Coronary artery (tissue), 2 donors: ENCODE results near the gene SGCA.

Experiments used
- DNase-seq: peaks from one replicate; pipeline ENCODE4 v3.0.0-alpha.2; 2017; ENCODE audit warnings: low spot score
- H3K27ac ChIP-seq, 2 donors: fragments of 200-600 bp; sonication (generic); one replicate each; pipeline ENCODE4 v1.5.1; 2016 to 2019
- H3K4me3 ChIP-seq: fragments of 200-600 bp; sonication (generic); 2 replicates; pipeline ENCODE4 v1.5.1; 2016; ENCODE audit warnings: mild to moderate bottlenecking, moderate library complexity
- CTCF ChIP-seq: fragments of 200-600 bp; sonication (generic); IDR thresholded peaks from one replicate; pipeline ENCODE4 v1.5.1; 2019; ENCODE audit warnings: antibody characterized with exemption

SGCA gene

GRCh38 chr17:50143461-50144176, 22.2 kb upstream of the SGCA start:
- TF ChIP-seq CTCF, result no peak
- Histone ChIP-seq H3K27ac (peak overlapping the region in 1 of 2 donors; percentile 94), H3K4me3 (no peak overlapping the region)
- DNase-seq, result no peak

GRCh38 chr17:50144355-50144754, 21.4 kb upstream of the SGCA start:
- no peak overlapping the region for H3K4me3 ChIP-seq
- DNase-seq, result no peak
- peak overlapping the region in 1 of 2 donors; percentile 94 for H3K27ac ChIP-seq
- no peak for TF ChIP-seq CTCF

GRCh38 chr17:50144845-50145531, 20.8 kb upstream of the SGCA start:
- H3K4me3 ChIP-seq, result no peak overlapping the region
- no peak for TF ChIP-seq CTCF
- no peak for DNase-seq

GRCh38 chr17:50145532-50146229, 20.1 kb upstream of the SGCA start:
- Histone ChIP-seq H3K4me3 (peak overlapping the region; percentile 90), H3K27ac (peak overlapping the region; percentile 94 to 95)
- no peak for DNase-seq
- TF ChIP-seq CTCF, result no peak

More at GRCh38 chr17:50144845-50145531, 20.8 kb upstream of the SGCA start:
- peak overlapping the region; percentile 94 to 95 for H3K27ac ChIP-seq

GRCh38 chr17:50146230-50146926, 19.4 kb upstream of the SGCA start:
- TF ChIP-seq CTCF, result no peak
- H3K27ac ChIP-seq, result peak overlapping the region; percentile 94 to 95
- DNase-seq, result no peak
- H3K4me3 ChIP-seq, result peak overlapping the region; percentile 90

GRCh38 chr17:50146927-50147665, 18.7 kb upstream of the SGCA start:
- TF ChIP-seq CTCF, result no peak
- peak overlapping the region; percentile 94 to 95 for H3K27ac ChIP-seq
- no peak for DNase-seq
- peak overlapping the region; percentile 90 for H3K4me3 ChIP-seq
